Colonic mucosa (tissue), 4 donors: Measurements from ENCODE around the gene ITK. TPM values are rescaled to one million over a fixed set of nuclear protein-coding genes. Genes with fewer than 3 reads are reported as not detected.

Experiments used
- DNase-seq: peaks from one replicate; pipeline ENCODE4 v3.0.0-alpha.2; 2020
- H3K27ac ChIP-seq: fragments of 200-600 bp; one replicate; pipeline ENCODE4 v1.8.0; 2021
- H3K27me3 ChIP-seq: fragments of 200-600 bp; one replicate; pipeline ENCODE4 v1.8.0; 2021
- H3K36me3 ChIP-seq: fragments of 200-600 bp; one replicate; pipeline ENCODE4 v1.8.0; 2021
- H3K4me1 ChIP-seq: fragments of 200-600 bp; one replicate; pipeline ENCODE4 v1.8.0; 2021; ENCODE audit warnings: mild to moderate bottlenecking
- H3K4me3 ChIP-seq: fragments of 200-600 bp; one replicate; pipeline ENCODE4 v1.8.0; 2021
- H3K9ac ChIP-seq, 2 donors: one replicate each; pipeline ENCODE4 v1.7.0; 2013; ENCODE audit warnings: control low read depth in 2 of 2, low read depth in 2 of 2, low read length in 2 of 2
- H3K9me3 ChIP-seq: fragments of 200-600 bp; one replicate; pipeline ENCODE4 v1.8.0; 2021
- CTCF ChIP-seq: fragments of 200-600 bp; IDR thresholded peaks from one replicate; pipeline ENCODE4 v1.8.0; 2022; ENCODE audit warnings: antibody characterized with exemption, mild to moderate bottlenecking
- intact Hi-C: fragments of 100-400 bp; cut with DNase I; formaldehyde crosslinking; loops from one replicate; pipeline ENCODE4 v1.14.1; 2022
- total RNA-seq, 2 donors: library from RNA; stranded (reverse); fragmentation: NEBNext Ultra II Directional in 1 of 2; extraction: Animal tissue kit (Norgen Biotek cat#: 25700) in 1 of 2; gene quantifications; one replicate each; pipeline ENCODE4 v1.2.1, GENCODE V29; 2021
- donor health status: healthy.
- donor health status: DM: no; HTN: no; CAD: no.
- donor health status: DM: no; HTN: no; CAD: no.

Gene ITK
- total RNA-seq, 2 donors from 2014 or later = 1.4 to 2.5 TPM

- H3K9me3 ChIP-seq = no peaks in the 10 kb centered on the region
- TF ChIP-seq CTCF = no peak
- no peaks in the 10 kb centered on the region for H3K27me3 ChIP-seq
- H3K9ac ChIP-seq = no peak overlapping the region
- H3K4me3 ChIP-seq = no peak overlapping the region
- intact Hi-C loops = no loop called here
- no peak for DNase-seq
- H3K4me1 ChIP-seq = no peaks in the 10 kb centered on the region
- no peaks in the 10 kb centered on the region for H3K36me3 ChIP-seq
- H3K27ac ChIP-seq = no peak overlapping the region
Observed at GRCh38 chr5:157213527-157214243, 33.0 kb downstream of the ITK start.

GRCh38 chr5:157214415-157214814 lies 33.8 kb downstream of the ITK start:
- H3K36me3 ChIP-seq = no peaks in the 10 kb centered on the region
- no peak overlapping the region for H3K9ac ChIP-seq
- no peak overlapping the region for H3K27ac ChIP-seq
- no peak for DNase-seq
- no peaks in the 10 kb centered on the region for H3K9me3 ChIP-seq
- intact Hi-C loops = no loop called here
- no peak overlapping the region for H3K4me3 ChIP-seq
- TF ChIP-seq CTCF = no peak
- H3K4me1 ChIP-seq = no peaks in the 10 kb centered on the region
- no peaks in the 10 kb centered on the region for H3K27me3 ChIP-seq

- no peak for TF ChIP-seq CTCF
- intact Hi-C loops = no loop called here
- H3K9me3 ChIP-seq = no peaks in the 10 kb centered on the region
- no peak overlapping the region for H3K9ac ChIP-seq
- H3K27me3 ChIP-seq = no peaks in the 10 kb centered on the region
- DNase-seq = no peak
- H3K4me3 ChIP-seq = no peak overlapping the region
- no peak overlapping the region for H3K27ac ChIP-seq
- H3K4me1 ChIP-seq = no peaks in the 10 kb centered on the region
- no peaks in the 10 kb centered on the region for H3K36me3 ChIP-seq
Observed at GRCh38 chr5:157214861-157215513, 34.3 kb downstream of the ITK start.

- H3K9ac ChIP-seq = no peak overlapping the region
- no peaks in the 10 kb centered on the region for H3K27me3 ChIP-seq
- TF ChIP-seq CTCF = no peak
- H3K9me3 ChIP-seq = no peaks in the 10 kb centered on the region
- no peaks in the 10 kb centered on the region for H3K36me3 ChIP-seq
- intact Hi-C loops = no loop called here
- DNase-seq = no peak
- H3K4me1 ChIP-seq = no peaks in the 10 kb centered on the region
- H3K4me3 ChIP-seq = no peak overlapping the region
- no peak overlapping the region for H3K27ac ChIP-seq
Observed at GRCh38 chr5:157215514-157216167, 35.0 kb downstream of the ITK start.

GRCh38 chr5:157216391-157217142 lies 35.9 kb downstream of the ITK start:
- H3K27ac ChIP-seq = no peak overlapping the region
- no peak overlapping the region for H3K4me3 ChIP-seq
- H3K4me1 ChIP-seq = no peaks in the 10 kb centered on the region
- no peaks in the 10 kb centered on the region for H3K9me3 ChIP-seq
- intact Hi-C loops = no loop called here
- TF ChIP-seq CTCF = no peak
- DNase-seq = no peak
- H3K27me3 ChIP-seq = no peaks in the 10 kb centered on the region
- no peak overlapping the region for H3K9ac ChIP-seq
- H3K36me3 ChIP-seq = no peaks in the 10 kb centered on the region
